GM18909 (cell line): ENCODE results near the gene PPP2R5E.
"Not testable (repeated sequence)": the region's sequence is repeated elsewhere in the genome, so short reads cannot be mapped to it uniquely, and the experiment has no call there.

Experiments used
- ATAC-seq: cut with Tn5 transposase; IDR thresholded peaks from one replicate; pipeline ENCODE4 v1.9.1; 2021; ENCODE audit warnings: mild to moderate bottlenecking; ENCODE audit not compliant: unreplicated experiment, poor library complexity

The PPP2R5E gene

DNA sequence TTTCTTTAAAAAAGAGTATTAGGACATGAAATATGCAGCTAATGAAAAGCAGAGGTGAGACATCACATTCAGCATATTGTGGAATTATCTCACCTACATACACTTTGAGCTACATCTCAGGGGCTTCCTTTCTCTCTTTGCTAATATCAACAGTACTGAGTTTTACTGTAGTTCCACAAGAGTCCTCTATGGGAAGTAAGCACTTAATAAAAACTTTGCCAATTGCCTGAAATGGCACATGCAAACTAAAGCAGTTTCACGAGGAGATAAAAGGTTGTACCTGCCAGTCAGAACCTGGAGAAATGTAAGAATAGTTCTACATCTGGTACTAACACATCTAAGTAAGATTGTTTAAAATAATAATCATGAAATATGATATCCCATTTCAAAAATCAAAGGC is 150.9 kb downstream of the PPP2R5E start:
- ATAC-seq, result no peak

DNA sequence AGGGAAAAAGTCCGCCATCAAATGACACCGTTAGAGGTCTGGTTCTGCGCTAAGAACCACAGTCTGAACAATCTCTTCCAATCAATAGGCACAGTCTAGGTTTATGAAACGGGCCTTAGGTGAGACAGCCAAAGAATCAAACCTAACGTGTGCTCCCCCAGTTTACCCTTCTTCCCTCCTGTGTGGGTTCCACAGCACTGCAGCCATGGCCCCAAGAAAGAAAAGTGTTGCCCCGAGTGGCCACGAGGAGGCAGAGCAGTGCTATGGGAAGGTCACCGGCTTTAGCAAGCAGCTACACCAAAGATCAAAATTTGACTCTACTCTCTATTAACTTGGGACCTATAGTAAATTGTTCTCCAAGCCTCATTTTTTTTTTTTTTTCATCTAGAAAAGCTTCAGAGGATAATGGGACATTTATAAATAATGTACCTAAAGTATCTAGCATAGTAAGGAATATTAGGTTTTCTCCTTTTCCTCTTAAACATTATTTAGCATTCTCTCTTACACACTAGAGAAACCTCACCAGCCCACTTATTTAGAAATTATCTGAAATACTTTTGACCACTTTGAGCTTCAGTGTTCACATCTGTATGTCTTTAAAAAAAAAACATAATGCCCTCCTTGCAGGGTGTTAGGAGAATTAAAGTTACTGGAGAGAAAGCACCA is 154.3 kb downstream of the PPP2R5E start:
- ATAC-seq, result peak; percentile 86

GRCh38 chr14:63387711-63388110 is 155.5 kb downstream of the PPP2R5E start:
- ATAC-seq, result no peak

DNA sequence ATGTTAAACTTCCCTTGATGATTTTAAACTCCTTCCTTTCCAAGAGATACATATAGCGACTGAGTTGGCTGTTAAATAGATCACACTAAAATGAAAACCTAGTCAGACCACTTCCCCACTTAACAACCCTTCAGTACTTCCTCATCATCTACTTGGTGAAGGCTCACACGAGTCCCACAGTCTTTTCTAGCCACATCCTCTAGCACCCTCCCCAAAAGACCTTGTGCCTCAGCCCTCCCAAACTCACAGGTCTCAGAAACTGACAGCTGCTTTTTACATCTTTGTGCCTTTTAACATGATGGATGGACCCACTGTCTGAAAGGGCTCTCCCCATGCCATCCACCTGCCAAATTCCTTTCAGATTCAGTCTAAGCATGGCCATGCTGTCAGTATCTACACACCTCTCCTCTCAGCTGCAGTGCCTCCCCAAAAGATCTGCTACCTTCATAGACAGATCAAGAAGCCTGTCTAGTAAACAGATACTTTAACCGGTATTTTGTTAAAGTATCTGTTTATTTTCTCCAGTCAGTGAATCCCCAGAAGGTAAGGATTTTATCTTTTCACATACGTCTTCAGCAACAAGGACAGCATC is 159.3 kb downstream of the PPP2R5E start:
- peak; percentile 94 for ATAC-seq

DNA sequence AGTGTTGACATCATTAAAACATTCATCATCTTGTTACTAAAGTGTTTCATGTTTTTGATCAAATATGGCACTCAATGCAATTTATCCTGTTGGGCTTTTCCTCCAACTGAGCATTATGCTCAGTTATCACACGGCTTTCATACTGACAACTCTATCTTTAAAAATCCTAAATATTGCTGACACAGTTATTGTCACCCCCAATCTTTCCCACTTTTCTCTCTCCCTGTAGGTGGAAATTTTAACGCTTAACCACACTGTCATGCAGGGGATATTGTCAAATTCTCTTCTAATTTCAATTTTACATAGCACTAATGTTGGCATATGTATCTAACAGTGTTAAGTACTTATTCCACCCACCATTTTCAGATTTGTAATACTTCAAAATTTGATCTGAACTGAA is 164.7 kb downstream of the PPP2R5E start:
- no peak for ATAC-seq

DNA sequence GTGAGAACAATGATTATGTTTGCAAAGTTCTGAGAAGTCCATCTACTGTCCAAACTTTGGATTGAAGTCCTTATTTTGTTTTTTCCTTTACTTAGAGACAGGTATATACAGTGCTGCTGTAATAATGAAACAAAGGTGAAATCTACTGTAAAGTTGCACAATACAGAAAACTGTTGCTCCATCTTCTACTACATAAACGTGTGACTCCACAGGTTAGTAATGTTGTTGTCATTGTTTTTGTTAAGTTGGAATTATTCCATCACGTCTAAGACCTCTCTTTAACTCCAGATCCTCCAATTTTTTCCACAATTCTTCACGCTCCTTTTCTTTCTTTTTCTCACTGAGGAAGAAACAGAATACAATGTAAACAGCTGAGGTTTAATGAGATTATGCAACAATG is 167.4 kb downstream of the PPP2R5E start:
- ATAC-seq, result no peak

- ATAC-seq, result not testable (repeated sequence)
Observed at GRCh38 chr14:63371613-63372012, 171.6 kb downstream of the PPP2R5E start.

- no peak for ATAC-seq
Observed at GRCh38 chr14:63371033-63371432, 172.1 kb downstream of the PPP2R5E start.

DNA sequence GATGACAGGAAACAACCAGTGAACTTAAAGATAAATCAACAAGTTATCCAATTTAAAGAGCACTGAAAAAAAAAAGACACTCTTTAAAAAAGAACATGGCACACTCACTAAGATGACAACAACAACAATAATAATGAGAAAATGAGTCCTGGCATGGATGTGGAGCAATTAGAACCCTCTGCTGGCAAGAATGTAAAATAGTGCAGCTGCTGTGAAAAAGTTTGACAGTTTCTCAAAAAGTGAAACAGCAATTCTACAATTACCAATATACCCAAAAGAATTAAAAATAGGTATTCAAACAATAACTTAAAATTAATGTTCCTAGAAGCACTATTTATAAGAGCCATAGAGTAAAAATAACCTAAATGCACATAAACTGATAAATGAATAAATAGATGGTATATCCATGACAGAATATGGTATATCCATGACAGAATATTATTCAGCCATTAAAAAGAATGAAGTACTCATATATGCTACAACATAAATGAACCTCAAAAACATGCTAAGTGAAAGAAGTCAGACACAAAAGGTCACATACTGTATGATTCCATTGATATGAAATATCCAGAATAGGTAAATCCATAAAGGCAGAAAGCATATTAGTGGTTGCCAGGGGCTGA is 175.3 kb downstream of the PPP2R5E start:
- no peak for ATAC-seq

- no peak for ATAC-seq
Observed at GRCh38 chr14:63362389-63362819, 180.8 kb downstream of the PPP2R5E start.

DNA sequence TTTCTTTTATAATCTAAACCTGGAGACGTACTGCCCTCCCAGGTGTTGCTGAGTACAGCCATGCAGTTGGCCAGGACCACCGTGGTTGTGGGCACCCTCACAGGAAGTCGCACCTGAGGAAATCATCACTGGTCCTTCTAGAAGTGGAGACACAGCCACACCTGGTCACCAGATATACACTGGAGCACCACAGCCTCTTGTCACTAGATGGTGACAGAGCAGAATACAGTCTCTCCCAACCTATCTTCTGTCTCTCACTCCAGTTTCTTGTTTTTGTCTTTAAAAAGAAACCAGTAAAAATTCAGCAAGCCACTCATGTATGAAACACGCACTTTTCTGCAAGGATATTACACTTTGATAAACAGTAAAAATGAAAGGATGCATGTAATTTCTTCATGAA is 181.4 kb downstream of the PPP2R5E start:
- ATAC-seq, result no peak

- no peak for ATAC-seq
Observed at GRCh38 chr14:63357841-63358240, 185.3 kb downstream of the PPP2R5E start.

- ATAC-seq, result no peak
Observed at GRCh38 chr14:63345826-63346225, 197.4 kb downstream of the PPP2R5E start.

DNA sequence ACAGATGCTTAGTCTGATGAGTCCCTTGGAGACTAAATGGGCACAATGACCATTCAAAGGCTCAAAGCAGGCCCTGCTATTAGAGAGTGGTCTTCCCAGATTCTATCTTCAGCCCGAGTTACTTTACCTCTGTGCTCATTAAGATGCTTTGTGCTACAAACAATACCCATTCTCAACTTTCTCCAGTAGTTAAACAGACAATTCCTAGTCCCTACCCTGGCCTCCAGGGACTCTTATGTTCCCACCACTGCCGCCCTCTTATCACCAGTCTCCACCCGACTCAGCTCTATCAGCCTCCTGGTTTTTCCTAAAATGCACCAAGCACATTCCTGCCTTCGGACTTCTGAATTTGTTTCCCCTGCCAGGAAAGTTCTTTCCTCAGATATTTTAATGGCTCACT is 198.8 kb downstream of the PPP2R5E start:
- no peak for ATAC-seq

- ATAC-seq, result no peak
Observed at GRCh38 chr14:63343878-63344277, 199.3 kb downstream of the PPP2R5E start.

GRCh38 chr14:63342371-63342770 is 200.8 kb downstream of the PPP2R5E start:
- ATAC-seq, result no peak

- no peak for ATAC-seq
Observed at GRCh38 chr14:63328787-63329737, 214.1 kb downstream of the PPP2R5E start.

DNA sequence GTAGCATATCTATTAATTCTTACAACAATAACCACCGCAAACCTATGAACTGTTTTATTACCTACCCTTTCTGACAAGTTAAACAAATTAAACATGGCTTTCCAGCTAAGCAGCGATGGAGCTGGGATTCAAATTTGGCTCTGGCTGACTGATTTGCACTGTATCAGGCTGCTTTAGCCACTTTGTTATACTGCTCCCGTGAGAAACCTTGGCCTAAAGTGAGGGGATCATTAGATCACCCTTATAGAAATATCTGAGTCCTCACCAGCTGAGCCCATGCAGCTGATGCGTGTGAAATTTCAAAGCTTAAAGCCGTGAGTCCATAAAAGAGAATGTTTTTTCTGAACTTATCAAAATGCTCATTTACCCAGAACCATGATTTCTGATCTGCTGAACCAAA is 216.3 kb downstream of the PPP2R5E start:
- no peak for ATAC-seq

DNA sequence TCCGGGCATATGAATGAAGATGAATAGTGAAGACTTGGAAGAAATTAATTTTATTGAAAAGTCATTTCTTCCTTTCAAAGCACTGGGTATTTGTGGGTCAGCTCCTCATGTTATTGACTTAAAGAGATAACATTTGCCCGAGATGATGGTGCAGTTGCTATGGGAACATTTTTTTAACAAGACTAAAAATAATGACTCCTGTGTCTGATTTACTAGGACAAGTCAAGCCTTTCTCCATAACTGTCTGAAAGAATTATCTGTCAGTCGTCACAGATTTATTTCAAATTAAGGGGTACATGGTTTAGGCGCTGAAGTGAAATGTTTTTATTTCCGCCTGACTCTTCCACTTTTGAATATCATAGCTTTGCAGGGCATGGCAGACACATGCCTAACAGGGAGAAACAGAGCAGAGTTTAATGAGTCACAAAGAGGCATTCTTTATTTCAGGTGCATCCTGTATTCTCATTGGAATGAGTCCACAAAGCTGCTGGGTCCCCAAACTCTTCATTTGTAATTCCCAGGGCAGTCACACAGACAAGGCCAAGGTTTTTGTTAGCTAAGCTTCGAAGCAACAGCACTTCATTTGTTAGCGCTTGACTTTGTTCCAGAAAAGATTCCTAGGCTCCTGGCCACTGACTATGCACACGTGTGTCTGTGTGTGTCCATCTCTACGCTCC is 220.1 kb downstream of the PPP2R5E start:
- no peak for ATAC-seq

GRCh38 chr14:63322472-63322871 is 220.7 kb downstream of the PPP2R5E start:
- ATAC-seq, result no peak
